ENCODE measurements around the gene KCNH1.
"Not testable (repeated sequence)": the region's sequence is repeated elsewhere in the genome, so short reads cannot be mapped to it uniquely, and the experiment has no call there.

Gene KCNH1

DNA sequence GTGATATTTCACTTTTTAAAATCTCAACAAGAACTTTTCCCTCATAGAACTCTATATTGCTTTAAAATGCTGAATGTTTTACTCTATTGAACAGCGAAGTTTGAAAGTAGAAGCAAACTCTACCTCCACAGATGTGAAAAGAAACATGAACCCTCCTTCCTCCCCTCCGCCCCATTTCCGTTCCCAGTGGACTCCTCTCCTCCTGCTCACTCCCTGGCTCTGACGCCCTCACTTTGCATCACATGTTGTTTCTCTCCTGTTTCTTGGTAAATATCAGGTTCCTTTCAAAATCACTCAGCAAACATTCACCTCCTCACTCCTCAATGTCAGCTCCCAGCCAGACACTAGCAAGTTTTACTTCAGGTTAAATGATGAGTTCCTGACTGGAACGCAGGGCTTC lies 34.6 kb downstream of the KCNH1 start:
- no peak for FAIRE-seq

DNA sequence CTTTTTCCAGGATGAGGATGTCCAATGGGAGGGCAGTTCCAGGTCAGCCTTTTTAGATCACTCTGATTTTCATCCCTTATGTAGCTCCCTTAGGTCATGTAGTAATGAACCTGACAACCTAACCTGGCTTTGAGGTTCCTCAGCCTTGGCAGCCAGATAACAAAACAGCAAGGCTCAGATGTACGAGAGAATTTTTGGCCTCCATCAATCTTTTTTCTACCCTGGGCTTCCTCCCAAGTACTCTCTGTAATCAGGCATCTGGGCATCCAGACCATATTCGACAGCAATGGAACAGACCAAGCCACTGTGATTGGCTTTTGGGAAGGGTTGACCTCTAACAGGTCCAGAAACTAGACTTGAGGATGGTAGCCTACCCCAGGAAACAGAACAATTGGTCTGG lies 38.6 kb downstream of the KCNH1 start:
- FAIRE-seq = no peak

GRCh38 chr1:211092955-211093354 lies 41.0 kb downstream of the KCNH1 start:
- FAIRE-seq = no peak

DNA sequence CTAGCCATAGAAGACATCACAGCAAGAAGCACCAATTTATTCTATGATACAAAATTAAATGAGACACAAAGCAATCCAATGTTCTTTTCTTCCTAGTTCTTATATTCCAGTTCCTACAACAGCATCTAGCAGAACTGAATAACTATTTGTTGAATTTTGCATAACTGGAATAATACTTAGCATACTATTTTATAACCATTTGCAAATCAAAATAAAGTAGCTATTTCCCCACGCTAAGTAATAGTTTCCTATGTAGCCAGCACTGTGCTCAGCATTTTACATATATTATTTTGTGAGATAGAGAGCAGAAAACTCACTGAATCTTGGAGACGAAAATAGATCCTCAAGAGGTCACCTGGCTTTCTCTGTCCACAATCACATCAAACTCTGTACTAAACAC lies 42.1 kb downstream of the KCNH1 start:
- no peak for FAIRE-seq

- FAIRE-seq = no peak
Measured at GRCh38 chr1:211089536-211089935, 44.4 kb downstream of the KCNH1 start.

GRCh38 chr1:211088156-211088555 lies 45.8 kb downstream of the KCNH1 start:
- no peak for FAIRE-seq

DNA sequence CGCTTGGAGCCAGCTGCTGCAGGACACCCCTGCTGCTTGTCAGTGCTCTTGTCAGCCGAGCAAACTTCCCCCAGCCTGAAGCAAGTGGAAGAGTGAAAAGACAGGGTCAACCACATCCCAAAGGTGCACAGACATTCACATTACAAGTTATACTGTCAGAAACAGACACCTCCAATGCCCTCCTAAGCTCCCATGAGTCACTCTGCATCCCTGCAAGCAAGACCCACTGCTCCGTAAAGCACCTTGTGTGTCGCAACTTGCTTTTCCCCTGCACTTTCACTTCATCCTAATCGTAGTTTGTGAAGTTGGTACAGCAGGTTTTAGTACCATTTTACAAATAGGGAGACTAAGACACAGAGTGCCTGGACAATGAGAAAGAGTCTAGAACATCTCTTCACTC lies 51.1 kb downstream of the KCNH1 start:
- FAIRE-seq = no peak

- FAIRE-seq = not testable (repeated sequence)
Measured at GRCh38 chr1:211081447-211081846, 52.5 kb downstream of the KCNH1 start.

DNA sequence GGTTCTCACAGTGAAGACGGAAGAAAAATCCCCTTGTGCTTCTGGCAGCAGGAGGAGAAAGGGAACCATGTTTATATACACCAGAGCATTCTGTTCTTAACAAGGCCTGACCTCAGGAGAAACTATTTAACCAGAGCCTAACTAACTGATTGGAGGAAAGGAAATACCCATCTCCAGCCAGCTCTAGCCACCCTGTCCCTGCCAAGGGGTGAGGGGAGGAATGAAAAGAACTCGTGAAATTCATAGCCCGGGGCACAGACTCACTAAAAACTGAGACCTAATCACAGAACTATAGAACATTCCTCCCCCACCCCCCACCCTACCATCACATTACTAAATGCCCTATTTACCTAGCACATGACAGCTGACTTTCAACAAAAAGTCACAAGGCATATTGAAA lies 65.0 kb downstream of the KCNH1 start:
- no peak for FAIRE-seq

DNA sequence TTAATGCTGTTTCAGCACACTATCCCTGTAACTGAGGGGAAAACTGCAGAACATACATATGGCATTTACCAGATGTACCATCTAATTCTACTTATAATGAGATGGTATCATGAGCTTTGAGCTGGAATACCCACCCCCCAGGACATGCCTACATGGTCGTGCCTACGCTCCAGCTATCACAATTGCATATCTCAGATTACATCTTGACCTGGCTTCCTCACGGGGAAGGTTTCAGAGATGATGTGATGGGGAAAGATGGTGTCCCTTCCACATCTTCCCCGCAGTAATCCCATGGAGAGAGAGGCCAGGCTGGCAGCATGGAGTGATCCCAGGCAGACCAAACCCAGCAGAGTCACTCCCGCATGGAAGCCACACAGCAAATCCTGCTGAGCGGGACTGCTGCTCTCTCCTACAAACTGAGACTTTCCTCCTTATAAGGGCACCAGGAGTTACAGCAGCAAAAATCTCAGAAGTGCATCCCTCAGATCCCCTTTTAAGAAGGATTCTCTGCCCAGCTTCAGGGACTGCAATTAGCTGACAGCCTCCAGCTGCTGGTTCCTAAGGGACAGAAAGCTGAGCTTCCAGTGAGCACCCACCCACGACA lies 67.1 kb downstream of the KCNH1 start:
- FAIRE-seq = no peak

DNA sequence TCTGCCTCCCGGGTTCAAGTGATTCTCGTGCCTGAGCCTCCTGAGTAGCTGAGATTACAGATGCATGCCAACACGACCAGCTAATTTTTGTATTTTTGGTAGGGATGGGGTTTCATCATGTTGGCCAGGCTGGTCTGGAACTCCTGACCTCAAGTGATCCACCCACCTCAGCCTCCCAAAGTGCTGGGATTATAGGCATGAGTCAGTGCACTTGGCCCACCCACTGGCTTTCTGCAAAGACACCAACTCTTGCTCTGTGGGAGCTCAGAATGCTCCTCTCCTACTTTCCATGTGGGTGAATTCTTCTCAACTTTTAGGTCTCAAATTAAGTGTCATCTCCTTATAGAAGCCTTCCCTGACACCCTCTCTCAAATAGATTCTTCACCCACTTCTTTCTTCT lies 92.1 kb downstream of the KCNH1 start:
- FAIRE-seq = not testable (repeated sequence)

GRCh38 chr1:211037095-211037494 lies 96.9 kb downstream of the KCNH1 start:
- no peak for FAIRE-seq

GRCh38 chr1:211036381-211037060 lies 97.4 kb downstream of the KCNH1 start:
- FAIRE-seq = no peak

DNA sequence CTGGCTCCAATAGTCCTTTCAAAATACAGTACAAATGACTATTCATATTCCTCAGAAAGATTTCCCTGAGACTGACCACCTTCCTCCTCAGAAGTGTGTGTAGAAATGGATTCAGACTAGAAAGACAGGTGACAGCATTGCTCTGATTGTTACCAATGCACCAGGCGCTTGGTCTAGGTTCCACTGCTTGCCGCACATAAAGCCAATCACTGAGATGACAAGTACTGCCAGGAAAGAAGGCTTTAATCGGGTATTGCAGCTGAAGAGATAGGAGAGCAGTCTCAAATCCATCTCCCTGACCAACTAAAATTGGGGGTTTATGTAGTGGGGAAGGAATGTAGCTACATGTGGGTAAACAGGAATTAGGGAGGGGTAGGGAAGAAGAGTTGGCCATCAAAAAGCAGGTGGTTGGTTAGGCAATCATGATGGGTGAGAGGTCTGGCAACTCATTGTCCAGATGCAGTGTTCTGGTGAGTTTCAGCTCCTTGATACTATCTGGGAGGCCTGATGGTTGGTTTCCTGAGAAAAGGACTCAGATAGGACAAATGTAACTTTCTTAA lies 98.0 kb downstream of the KCNH1 start:
- FAIRE-seq = no peak

- no peak for FAIRE-seq
Measured at GRCh38 chr1:211033921-211034525, 99.9 kb downstream of the KCNH1 start.

- FAIRE-seq = no peak
Measured at GRCh38 chr1:211024901-211025300, 109.0 kb downstream of the KCNH1 start.

DNA sequence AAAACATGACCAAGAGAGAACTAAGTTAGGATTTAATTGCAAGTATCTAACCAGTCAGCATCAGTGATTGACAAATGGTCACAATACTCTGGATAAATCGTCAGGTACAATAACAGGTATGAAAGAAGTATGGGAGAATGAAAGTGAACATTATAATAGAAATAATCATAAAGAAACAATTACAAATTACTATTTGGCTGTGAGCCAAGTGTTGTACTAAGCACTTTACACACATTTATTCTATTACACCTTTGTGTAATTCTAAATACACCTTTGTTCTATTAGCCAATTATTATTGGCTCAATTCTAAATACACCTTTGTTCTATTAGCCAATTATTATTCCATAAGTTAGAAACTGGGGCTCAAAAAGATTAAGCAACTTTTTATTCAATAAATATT lies 114.7 kb downstream of the KCNH1 start:
- no peak for FAIRE-seq

- FAIRE-seq = no peak
Measured at GRCh38 chr1:211018690-211019089, 115.3 kb downstream of the KCNH1 start.

- FAIRE-seq = no peak
Measured at GRCh38 chr1:211017075-211017718, 116.8 kb downstream of the KCNH1 start.

GRCh38 chr1:211014275-211014674 lies 119.7 kb downstream of the KCNH1 start:
- no peak for FAIRE-seq

- FAIRE-seq = no peak
Measured at GRCh38 chr1:211013346-211014240, 120.4 kb downstream of the KCNH1 start.

GRCh38 chr1:211011128-211011527 lies 122.8 kb downstream of the KCNH1 start:
- FAIRE-seq = not testable (repeated sequence)

DNA sequence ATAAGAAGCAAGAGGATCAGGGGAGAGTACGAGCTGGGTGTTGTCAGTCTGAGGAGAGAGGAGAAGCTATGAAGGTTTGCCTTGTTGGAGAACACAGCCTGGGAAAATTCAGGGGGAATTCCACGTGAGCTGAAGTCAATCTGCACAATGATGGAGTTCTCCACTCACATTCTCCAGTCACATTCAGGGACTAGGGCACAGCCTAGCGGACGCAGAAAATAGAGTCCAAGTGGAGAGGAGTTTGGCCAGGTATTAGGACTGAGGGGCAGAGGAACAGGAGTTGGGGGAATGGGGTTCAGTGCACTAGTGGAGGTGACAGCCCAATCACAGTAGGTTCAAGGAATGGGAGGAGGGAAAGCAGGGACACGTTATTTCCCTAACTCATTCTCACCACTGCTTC lies 124.0 kb downstream of the KCNH1 start:
- FAIRE-seq = no peak

All from G401.6 (cell line).